HG03439 (cell line): ENCODE results near the gene PDE6G.
"Not testable (repeated sequence)": the region's sequence is repeated elsewhere in the genome, so short reads cannot be mapped to it uniquely, and the experiment has no call there.

Experiments
- ATAC-seq: cut with Tn5 transposase; IDR thresholded peaks from one replicate; pipeline ENCODE4 v1.9.1; 2021; ENCODE audit warnings: mild to moderate bottlenecking, moderate library complexity; ENCODE audit not compliant: unreplicated experiment

The PDE6G gene

DNA sequence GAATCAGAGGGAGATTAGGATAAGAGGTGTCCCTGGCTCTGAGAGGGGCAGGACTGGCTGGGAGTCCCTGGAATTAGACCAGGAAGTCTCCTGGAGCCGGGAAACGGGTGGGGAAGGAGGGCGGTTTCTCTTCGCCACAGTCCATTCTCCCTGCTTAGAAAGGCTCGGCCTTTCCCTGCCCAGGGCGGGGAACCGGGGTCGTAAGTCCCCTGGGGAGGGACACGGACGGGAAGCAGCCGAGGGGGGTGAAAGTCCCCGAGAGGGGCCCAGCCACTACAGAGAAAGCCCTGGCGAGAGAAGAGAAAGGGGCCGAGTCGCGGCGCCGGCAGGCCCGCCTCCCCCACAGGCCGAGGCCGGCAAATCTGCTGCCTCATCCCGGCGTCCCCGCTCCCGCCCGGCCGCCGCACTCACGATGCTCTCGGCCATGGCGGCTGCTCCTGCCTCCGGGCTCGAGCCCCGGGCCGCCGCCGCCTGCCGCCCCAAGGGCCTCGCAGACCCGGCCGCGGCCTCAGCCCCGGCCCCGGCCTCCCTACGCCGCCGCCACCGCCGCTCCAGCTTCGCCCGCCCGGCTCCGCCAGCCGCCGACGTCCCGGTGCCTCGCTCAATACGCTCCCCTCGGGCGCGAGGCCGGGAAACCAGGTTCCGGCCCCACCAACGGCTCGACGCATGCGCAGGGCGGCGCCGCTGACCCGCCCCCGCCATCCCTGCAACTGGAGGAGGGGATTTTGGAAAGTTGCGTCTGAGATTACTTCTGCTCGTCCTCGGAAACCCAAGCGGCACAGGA, 19.6 kb downstream of the PDE6G start, which contains the start of the genes NPLOC4 and TSPAN10:
Gene NPLOC4, minus strand, starts transcription at position 608 of the 784 bp plus-strand sequence. Its CDS starts 182 bp downstream, at position 426.
Gene TSPAN10, plus strand, starts transcription at position 692 of the 784 bp plus-strand sequence. CDS start 5,217 bp downstream, outside the sequence.
- peak; percentile 82 for ATAC-seq

DNA sequence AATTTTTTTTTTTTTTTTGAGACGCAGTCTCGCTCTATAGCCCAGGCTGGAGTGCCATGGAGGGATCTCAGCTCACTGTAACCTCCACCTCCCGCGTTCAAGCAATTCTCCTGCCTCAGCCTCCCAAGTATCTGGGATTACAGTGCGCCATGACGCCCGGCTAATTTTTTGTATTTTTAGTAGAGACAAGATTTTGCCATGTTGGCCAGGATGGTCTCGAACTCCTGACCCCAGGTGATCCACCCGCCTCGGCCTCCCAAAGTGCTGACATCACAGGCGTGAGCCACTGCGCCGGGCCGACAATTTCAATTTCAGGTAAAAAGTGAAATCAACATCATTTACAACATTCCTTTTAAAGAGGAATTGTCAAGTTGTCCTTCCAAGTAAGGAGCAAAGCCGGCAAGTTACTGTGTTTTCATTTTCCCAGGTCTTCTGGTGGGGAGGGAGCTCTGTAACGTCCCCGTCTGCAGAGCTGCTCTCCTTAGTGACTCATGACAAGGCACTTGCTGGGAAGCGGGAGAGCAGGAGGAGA, 20.3 kb downstream of the PDE6G start:
- no peak for ATAC-seq

- ATAC-seq: no peak
Observed at GRCh38 chr17:81635431-81635830, 20.9 kb downstream of the PDE6G start.

DNA sequence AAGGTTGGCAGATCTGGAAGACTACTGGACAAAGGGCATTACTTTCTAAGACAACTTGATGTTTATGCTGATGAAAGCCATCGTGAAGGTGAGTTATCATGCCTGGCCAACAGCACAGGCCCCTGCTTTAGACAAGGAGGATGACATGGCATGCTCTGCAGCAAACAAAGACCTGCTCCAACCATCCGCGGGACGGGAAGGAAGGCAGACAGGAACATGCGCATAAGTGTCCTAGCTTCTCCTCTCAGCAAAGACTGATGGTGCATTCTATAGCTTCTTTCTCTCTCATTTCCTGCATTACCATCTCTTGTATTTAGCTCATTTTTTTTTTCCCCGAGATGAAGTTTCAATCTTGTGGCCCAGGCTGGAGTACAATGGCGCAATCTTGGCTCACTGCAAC, 24.9 kb downstream of the PDE6G start:
- no peak for ATAC-seq

- no peak for ATAC-seq
Observed at GRCh38 chr17:81630274-81630673, 26.1 kb downstream of the PDE6G start.

DNA sequence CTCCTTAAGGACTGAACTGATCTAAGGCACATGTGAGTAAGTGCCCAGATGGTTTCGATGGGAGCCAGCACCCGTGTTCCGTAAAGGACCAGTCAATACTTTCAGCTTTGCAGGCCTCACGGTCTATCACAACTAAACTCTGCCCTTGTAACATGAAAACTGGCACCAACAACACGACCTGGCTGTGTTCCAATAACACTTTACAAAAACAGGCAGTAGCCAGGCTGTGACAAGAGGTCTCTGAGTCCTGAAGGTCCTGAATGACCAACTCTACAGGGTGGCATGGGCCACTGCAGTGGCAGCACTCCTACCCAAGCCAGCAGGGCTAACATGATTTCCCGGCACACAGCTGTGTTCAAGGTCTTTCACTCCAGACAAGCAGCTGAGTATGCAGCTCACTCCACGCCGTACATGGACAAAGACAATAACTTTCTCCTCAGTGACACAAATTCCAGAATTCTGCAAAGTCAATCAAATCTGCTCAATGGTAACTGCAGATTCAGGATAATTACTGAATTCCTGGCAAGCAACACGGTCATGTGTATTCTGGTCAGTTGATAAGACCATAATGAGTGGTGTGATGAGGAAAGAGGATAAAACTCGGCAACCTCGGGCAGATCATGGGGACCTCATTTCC, 34.7 kb downstream of the PDE6G start:
- no peak for ATAC-seq

- ATAC-seq: not testable (repeated sequence)
Observed at GRCh38 chr17:81618307-81618706, 38.0 kb downstream of the PDE6G start.

GRCh38 chr17:81616877-81617276, 39.5 kb downstream of the PDE6G start:
- ATAC-seq: no peak

- ATAC-seq: no peak
Observed at GRCh38 chr17:81615401-81615930, 40.9 kb downstream of the PDE6G start.

DNA sequence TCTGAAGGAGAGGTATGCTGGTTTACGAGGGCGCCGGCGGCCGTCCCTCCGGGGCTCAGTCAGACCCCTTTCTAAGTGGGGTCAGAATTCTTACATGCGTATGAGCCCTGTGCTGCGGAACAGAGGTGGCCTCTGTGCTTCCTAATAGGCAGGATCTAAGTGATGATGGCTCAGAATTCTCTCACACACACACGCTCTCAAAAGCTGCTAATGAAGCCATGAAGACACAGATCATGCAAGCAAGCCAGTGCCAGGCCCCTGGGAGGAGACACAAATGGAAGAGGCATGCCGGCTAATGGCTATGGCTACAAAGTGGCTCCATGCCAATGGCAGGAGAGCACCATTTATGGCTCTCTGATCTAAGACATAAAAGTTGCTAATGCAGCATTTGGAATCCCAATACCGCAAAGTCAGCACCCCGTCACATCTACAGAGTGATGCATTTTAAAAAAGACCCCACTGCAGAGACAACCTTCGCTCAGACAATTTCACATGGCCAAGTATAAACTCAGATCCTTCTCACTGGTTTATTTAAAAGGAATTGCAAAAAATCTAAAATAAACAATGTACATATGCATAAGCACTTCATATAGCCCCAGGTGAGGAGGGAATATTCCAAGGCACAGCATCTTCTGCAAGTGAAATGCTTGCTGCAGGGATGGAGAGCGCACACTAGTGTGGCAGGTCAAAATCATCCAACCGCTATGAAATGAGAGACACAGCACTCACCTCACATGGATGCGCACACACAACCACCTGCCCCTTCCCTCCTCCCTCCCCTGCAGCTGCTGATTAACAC, 44.0 kb downstream of the PDE6G start:
- ATAC-seq: no peak

DNA sequence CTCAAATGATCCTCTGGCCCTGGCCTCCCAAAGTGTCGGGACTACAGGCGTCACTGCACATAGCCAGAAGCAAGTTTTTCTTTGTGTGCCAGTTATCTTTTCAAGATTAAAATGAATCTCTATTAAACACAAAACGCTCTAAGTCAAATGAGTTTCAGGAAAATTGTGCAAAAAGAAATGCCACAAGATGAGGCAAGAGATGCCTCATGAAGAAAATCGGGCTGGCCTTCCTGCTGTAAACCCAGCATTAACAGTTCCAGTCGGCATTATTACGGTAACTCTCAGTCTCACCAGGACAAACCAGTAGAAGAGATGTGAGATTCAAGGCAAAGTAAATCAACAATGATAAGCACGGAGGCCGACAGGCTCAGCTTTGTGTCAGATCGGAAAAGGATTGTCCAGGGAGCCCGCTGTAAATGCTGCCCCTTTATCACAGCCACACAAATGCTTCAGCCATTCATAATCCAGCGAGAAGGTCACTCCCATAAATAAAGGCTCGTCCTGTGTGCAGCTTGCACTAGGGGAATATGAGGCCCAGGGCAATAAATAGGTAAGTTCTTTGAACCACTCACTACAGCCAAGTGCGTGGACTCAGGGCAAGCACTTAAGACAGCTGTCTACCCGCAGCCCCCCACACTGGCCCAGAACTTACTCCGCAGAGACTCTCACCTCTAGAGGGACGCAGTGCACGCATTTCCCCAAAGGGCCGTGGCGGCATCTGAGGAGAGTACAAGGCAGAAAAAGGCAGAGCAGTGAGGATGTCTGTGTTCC, 46.6 kb downstream of the PDE6G start:
- no peak for ATAC-seq

GRCh38 chr17:81608605-81609004, 47.7 kb downstream of the PDE6G start:
- ATAC-seq: no peak

DNA sequence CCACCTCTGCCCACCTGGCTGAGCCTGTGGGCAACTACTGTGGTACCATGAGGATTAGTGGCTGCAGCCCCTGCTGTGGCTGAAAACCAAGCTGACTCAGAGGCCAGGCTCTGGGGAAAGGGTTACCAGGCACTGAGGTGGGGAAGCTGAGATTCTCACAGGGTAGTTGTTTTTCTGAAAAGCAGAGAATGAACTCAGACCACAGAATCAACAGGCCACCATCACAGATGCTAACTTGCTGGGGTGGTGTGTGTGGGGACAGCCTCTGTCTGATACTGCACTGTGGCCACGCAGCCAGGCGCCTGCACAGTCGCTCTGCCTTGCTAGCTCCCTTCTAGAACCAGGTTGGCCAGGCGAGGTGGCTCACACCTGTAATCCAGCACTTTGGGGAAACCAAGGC, 48.3 kb downstream of the PDE6G start:
- ATAC-seq: no peak

GRCh38 chr17:81607431-81607830, 48.9 kb downstream of the PDE6G start:
- no peak for ATAC-seq

DNA sequence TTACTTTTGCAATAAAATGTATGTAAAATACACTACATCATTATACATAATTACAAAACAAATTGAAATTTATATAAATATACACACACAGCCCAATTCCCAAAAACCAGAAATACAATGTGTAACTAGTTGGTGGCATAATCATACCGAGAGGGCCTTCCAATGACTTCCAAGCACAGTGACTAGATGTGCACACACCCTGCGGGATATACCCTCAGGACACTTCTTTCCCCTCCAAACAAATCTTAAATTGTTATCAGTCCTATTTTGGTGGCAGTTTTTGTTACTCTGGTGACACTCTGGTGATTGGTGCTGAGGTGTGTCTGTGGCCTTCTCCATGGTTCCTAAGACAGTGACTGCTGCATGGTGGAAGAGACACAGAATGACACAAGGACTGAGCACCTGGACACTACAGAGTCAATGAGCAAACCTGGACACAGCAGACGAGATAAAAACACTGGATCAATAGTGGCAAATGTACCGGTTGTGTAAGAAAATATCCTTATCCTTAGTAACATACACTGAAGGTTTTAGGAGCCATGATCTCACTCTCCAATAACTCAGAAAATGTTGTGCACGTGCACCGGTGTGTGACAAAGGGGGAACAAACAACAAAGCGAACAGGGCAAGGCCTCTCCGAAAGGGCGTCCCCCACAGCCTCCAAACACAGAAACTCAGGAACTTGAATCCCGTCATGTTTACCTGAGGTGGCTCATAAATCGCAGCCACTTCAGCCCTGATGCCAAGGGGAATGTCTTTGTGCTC, 52.3 kb downstream of the PDE6G start:
- no peak for ATAC-seq

DNA sequence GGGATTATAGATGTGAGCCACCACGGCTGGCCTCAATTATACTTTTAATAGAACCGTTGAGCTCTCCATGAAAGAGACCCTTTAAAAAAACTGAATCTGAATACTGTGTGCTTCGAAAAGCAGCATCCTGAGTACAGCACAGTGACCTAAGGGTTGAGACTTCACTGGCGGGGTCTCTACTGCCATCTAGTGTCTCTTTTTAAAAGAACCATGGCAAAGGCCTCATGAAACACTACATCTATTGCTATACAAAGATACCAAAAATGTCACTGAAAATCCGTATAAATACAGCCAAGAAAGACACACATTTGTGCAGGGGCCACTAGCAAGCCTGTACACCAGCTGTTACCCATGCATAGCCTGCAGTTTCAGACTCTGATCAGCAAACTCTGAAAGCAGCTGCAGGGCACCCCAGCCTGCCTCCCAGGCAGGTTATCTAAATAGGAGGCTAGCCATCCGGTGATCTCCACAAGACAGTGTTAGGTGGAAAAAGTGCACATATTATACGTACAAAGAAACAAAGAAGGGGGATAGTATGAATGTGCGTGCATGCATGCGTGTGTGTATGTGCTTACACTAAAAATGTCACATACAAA, 54.7 kb downstream of the PDE6G start:
- ATAC-seq: no peak
